NCI-H510A (cell line): ENCODE measurements around the gene DPF3.

Experiments
- DNase-seq: peaks from one replicate; lab custom pipeline; 2025; lab: John Stamatoyannopoulos, UW

DPF3 gene

GRCh38 chr14:72615451-72616121, 278.3 kb downstream of the DPF3 start:
- no peak for DNase-seq

GRCh38 chr14:72614891-72615415, 278.9 kb downstream of the DPF3 start:
- no peak for DNase-seq

- no peak for DNase-seq
Observed at GRCh38 chr14:72614365-72614764, 279.5 kb downstream of the DPF3 start.

GRCh38 chr14:72613975-72614319, 280.0 kb downstream of the DPF3 start:
- DNase-seq: no peak

GRCh38 chr14:72613231-72613974, 280.5 kb downstream of the DPF3 start:
- peak; percentile 42 for DNase-seq

GRCh38 chr14:72612041-72612440, 281.9 kb downstream of the DPF3 start:
- no peak for DNase-seq

- no peak for DNase-seq
Observed at GRCh38 chr14:72611506-72611905, 282.4 kb downstream of the DPF3 start.

GRCh38 chr14:72610831-72611200, 283.1 kb downstream of the DPF3 start:
- DNase-seq: no peak

- DNase-seq: no peak
Observed at GRCh38 chr14:72610096-72610830, 283.6 kb downstream of the DPF3 start.

- no peak for DNase-seq
Observed at GRCh38 chr14:72609205-72609916, 284.5 kb downstream of the DPF3 start.

GRCh38 chr14:72608391-72609204, 285.3 kb downstream of the DPF3 start:
- DNase-seq: no peak

GRCh38 chr14:72607386-72608130, 286.3 kb downstream of the DPF3 start:
- no peak for DNase-seq

- DNase-seq: no peak
Observed at GRCh38 chr14:72606879-72607278, 287.0 kb downstream of the DPF3 start.

- no peak for DNase-seq
Observed at GRCh38 chr14:72605921-72606220, 288.0 kb downstream of the DPF3 start.

GRCh38 chr14:72605096-72605920, 288.6 kb downstream of the DPF3 start:
- no peak for DNase-seq

- DNase-seq: no peak
Observed at GRCh38 chr14:72604133-72604532, 289.8 kb downstream of the DPF3 start.

GRCh38 chr14:72603639-72604038, 290.3 kb downstream of the DPF3 start:
- DNase-seq: no peak

GRCh38 chr14:72600551-72601330, 293.2 kb downstream of the DPF3 start:
- DNase-seq: no peak
